GM21737 (cell line): ENCODE measurements around the gene MT1A.
"Not testable (repeated sequence)": the region's sequence is repeated elsewhere in the genome, so short reads cannot be mapped to it uniquely, and the experiment has no call there.

Experiments used
- ATAC-seq: cut with Tn5 transposase; IDR thresholded peaks from one replicate; pipeline ENCODE4 v1.9.1; 2021; ENCODE audit warnings: mild to moderate bottlenecking, moderate library complexity; ENCODE audit not compliant: unreplicated experiment

The MT1A gene

DNA sequence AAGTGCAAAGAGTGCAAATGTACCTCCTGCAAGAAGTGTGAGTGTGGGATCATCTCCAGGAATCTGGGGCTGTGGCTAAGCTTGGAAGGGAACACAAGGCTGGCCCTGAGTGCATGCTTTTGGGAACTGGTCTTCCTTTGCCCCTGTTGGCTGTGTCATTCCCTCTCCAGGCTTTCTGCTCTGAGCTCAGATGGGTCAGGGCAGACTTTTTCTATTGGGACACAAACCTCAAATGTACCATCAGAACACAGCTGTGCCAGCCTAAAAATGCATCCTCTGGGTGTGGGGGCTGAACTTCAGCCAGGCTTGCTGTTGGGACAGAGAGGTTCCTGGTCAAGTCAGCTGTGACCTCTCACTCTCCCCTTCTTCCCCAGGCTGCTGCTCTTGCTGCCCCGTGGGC lies 14.1 kb downstream of the MT1A start:
- no peak for ATAC-seq

DNA sequence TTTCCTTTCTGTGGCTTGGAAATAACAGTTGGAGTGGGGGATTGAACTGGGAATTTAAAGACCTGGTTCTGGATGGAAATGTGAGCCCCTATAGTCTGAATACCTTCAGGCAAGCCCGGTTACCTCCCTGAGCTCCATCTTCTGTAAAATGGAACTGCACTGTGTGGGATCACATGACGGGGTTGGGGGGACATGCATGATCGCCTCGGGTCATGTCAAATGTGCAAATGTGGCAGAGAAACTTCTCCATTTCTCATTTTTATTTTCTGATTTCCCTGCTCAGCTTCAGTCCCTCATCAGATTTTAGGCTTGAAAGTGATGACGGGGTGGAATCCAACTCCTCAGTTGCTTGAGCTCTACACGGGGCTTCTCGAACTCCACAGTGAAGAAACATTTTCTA lies 14.8 kb downstream of the MT1A start:
- ATAC-seq: no peak

DNA sequence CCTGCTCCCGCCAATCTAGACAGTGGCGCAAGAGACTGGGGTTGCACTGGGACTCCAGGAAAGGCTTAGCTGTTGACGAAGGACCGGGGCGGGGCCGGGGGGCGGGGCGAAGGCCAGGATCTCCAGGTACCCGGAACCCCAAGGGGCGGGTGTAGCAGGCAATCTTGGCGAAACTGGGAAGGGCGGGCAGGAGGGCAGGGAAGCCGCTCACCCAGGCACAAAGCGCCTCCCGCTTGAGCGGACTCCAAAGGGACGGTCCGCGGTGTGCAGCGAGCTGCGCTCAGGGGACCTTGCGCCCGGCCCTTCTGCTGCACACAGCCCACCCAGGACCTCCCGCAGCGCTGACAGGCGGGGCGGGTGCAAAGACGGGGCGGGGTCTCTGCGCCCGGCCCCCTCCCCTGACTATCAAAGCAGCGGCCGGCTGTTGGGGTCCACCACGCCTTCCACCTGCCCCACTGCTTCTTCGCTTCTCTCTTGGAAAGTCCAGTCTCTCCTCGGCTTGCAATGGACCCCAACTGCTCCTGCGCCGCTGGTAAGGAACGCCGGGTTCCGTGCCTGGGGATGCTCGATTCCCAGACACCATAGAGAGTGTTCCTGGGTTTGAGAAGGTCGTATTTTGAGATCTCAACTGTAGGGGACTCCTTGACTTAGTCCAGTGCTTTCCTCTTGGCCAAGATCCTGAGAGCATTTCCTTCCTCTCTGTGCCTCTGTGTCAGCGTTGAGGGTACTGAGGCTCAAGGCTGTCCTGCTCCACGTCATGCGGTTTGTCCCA lies 19.3 kb downstream of the MT1A start, which contains the start of gene MT1F:
TSS of gene MT1F (plus strand) at position 405 of the 772 bp plus-strand sequence. CDS start at position 505, 100 bp downstream.
- no peak for ATAC-seq

DNA sequence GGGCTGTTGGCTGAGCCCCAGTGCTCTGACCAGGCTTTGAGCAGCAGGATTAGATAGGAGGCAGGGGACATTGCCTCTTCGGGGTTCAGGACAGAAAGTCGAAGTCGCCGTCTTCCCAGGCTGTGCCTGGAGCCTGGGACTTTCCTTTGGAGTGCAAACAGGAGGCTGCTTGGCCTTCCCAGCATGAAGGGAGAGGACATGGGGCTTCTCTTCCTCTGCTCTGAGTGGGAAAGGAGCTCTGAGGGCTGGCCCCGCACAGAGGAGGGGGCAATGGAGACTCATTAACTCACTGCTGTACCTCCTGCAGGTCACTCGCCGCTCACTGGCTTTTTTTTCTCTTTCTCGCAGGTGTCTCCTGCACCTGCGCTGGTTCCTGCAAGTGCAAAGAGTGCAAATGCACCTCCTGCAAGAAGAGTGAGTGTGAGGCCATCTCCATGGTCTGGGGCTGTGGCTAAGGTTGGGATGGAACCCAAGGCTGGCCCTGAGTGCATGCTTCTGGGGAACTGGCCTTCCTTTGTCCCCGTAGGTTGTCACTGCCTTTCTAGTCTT lies 19.9 kb downstream of the MT1A start:
- ATAC-seq: no peak

DNA sequence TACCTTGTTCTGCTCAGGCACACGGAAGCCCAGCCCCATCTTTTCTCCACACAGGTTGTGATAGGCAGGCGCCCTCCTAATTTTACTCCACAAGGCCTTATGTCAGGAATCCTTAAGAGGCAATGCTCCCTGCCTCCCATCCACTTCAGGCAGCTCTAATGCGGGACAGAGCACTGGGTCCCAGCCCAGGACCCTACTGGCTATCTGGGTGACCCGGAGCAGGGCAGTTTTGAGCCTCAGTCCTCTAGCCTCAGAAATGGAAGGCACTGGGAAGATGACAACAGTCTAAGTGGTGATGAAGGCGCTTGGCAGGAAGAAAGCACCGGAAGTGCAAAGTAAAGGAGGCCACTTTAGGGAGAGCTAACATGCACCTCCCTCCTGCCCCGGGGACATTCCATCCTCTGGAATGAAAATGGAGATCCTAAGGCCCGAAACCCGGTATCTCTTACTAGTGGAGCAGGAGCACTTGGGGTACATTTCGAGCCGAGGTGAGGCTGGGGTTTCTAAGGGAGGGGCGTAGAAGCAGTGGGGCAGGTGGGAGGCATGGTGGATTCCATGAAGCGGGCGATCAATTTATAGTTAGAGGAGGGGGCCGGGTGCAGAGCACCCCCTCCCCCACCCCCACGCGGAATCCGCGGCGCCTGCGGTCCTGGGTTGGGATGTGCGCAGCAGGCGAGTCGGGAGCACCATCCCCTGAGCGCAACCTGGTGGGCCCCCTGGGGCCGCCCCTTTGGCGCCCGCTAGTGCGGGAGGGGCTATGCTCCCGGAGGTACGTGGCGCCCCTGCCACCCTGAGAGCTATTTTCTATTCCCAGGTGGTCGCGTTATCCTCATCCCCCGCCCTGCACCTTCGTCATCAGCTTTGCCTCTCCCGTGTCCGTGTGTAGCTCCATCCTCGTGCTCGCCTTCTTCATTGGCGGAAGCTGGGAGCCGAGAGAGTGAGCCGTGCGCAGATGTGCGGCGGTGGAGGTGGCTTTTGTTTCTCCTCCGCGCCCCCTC lies 24.2 kb downstream of the MT1A start:
- no peak for ATAC-seq

DNA sequence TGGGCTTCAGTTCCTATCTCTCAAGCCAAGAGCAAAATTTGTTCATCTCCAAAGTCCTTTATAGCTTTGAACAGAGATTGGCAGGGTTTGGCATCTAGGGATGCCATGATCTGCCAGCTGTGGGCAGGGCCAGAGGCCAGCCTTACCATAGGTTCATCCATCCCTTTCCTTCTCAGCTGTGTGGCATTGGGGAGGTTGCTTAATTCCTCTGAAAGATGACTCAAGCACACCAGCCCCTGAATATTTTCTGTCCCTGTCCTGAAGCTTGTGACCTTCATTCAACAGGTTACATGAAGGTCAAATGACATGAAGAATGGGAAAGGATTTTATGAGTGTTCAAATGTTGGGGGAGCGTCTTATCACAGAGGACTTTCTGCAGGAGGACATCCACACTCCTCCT lies 26.0 kb downstream of the MT1A start:
- no peak for ATAC-seq

DNA sequence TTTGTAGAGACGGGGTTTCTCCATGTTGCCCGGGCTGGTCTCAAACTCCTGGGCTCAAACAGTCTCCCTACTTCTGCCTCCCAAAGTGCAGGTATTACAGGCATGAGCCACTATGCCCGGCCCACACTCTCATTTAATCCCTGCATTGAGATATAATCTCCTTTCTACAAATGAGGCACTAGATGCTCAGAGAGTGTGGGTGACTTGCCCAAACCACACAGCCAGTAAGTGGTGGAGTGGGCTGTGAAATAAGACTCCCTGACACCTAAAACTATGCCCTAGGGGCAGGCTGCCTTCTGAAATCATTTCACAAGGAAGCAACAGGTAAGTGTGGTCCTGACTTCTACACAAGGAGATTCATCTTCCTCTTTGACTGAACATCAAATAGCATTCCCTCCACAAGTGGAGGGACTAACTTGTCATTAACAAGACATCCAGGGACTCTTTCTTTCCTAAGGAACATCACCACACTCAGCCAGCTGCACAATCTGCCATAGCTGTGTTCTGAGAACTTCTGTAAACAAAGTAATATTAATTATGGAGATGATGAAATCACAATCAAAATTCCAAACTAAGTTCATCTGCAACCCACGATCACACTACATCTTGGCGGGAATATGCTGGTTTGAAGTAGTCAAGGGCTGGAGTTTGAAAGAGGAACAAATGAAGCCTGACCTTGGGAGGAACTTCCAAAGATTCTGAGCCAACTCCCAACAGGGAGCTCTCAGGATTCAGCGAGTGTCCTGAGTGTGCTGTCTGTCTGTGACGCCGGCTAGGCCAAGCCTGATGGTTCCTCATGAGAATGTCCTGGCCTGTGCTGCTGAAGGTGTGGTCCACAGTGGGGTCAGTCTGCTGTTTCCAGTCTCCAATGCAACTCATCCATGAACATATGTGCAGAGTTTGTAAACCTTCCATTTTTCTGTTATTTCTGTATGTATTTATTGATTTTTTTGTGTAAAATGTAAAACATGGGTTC lies 27.1 kb downstream of the MT1A start:
- not testable (repeated sequence) for ATAC-seq

DNA sequence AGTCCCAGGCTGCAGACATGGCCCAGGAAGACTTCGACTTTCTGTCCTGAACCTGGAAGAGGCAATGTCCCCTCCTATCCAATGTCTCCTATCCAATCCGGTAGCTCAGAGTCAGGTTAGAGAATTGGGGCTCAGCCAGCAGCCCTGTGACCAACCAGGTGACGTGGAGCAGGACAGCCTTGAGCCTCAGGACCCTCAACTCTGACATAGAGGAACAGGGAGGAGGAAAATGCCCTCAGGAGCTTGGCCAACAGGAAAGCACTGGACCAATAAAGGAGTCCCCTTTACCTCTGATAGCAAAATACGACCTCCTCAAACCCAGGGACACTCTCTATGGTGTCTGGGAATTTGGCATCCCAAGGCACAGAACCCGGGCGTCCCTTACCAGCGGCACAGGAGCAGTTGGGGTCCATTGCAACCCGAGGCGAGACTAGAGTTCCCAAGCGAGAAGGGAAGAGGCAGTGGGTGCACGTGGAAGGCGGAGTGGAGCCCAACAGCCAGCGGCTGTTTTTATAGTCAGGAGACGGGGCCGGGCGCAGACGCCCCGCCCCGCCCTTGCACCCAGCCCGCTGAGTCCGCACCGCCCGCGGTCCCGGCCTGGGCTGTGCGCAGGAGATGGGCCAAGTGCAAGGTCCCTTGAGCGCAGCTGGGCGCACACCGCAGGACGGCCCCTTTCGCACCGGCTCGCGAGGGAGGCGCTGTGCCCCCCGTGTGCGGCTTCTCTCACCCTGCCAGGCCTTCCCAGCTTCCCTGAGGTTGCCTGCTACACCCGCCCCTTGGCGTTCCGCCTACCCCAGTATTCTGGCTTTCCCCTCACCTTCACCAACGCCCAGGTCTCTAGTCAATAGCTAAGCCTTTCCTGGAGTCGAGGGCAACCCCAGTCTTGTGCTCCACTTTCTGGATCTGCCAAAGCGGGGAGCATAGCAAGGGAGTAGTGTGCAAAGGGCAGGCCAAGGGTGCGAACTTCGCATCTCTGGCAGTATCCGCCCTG lies 29.4 kb downstream of the MT1A start, which contains the start of gene MT1G:
TSS of gene MT1G (minus strand) at position 485 of the 991 bp plus-strand sequence. CDS start at position 413, 72 bp downstream.
- no peak for ATAC-seq

DNA sequence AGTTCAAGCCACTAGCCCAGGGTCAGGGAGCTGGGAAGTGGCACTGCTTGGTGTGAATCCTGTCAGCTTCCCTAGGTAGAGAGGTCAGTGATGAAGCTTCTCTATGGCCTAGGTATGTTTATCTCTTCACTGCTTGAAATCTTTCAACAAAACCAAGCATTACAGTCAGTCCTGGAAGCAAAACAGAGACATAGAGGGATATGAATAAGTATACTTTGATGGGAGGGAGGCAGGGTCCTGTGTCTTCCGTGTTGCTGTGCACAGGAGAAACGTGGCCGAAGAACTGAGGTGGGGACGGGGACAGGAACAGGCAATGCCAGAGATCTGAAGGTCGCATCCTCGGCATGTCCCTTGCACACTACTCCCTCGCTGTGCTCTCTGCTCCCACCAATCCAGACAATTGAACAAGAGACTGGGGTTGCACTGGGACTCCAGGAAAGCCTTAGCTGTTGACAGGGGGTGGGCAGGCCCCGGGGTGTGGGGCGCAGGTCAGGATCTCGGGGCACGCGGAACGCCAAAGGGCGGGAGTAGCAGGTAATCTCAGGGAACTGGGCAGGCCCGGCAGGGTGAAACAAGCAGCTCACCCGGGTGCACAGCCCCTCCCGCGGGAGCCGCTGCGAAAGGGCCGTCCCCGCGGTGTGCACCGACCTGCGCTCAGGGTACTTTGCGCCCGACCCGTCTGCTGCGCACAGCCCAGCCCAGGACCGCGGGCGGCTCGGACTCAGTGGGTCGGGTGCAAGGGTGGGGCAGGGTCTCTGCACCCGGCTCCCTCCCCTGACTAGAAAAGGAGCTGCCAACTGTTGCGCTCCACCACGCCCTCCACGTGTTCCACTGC lies 30.8 kb downstream of the MT1A start, which contains the start of gene MT1H:
TSS of gene MT1H (plus strand) at position 810 of the 835 bp plus-strand sequence. CDS start 71 bp downstream, outside the sequence.
- ATAC-seq: no peak

DNA sequence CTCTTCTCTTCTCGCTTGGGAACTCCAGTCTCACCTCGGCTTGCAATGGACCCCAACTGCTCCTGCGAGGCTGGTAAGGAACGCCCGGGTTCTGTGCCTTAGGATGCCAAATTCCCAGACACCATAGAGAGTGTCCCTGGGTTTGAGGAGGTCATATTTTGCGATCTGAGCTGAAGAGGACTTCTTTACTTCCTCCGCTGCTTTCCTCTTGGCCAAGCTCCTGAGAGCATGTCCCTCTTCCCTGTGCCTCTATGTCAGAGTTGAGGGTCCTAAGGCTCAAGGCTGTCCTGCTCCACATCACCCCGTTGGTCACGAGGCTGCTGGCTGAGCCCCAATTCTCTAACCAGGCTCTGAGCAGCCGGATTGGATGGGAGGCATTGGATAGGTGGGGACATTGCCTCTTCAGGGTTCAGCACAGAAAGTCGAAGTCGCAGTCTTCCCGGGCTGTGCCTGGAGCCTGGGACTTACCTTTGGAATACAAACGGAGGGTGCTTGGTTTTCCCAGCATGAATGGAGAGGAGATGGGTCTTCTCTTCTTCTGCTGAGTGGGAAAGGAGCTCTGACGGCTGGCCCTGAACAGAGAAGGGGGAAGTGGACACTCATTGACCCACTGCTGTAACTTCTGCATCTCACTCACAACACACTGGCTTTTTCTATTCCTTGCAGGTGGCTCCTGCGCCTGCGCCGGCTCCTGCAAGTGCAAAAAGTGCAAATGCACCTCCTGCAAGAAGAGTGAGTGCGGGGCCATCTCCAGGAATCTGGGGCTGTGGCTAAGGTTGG lies 31.6 kb downstream of the MT1A start:
- ATAC-seq: no peak

DNA sequence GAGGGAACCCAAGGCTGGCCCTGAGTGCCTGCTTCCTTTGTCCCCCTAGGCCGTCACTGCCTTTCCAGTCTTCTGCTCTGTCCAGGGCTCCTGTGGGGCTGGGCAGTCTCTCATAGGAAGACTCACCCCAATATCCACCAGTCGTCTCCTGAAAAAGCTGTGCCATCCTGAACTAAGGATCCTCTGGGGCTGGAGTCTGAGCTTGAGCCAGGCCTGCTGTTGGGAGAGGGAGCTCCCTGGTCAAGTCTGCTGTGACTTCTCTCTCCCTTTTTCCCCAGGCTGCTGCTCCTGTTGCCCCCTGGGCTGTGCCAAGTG lies 32.1 kb downstream of the MT1A start:
- no peak for ATAC-seq

DNA sequence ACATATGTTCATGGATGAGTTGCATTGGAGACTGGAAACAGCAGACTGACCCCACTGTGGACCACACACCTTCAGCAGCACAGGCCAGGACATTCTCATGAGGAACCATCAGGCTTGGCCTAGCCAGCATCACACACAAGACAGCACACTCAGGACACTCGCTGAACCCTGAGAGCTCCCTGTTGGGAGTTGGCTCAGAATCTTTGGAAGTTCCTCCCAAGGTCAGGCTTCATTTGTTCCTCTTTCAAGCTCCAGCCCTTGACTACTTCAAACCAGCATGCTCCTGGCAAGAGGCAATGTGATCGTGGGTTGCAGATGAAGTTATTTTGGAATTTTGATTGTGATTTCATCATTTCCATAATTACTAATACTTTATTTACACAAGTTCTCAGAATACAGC lies 33.2 kb downstream of the MT1A start:
- ATAC-seq: not testable (repeated sequence)

DNA sequence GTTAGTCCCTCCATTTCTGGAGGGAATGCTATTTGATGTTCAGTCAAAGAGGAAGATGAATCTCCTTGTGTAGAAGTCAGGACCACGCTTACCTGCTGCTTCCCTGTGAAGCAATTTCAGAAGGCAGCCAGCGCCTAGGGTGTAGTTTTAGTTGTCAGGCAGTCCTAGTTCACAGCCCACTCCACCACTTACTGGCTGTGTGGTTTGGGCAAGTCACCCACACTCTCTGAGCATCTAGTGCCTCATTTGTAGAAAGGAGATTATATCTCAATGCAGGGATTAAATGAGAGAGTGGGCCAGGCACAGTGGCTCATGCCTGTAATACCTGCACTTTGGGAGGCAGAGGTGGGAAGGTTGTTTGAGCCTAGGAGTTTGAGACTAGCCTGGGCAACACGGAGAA lies 33.7 kb downstream of the MT1A start:
- ATAC-seq: not testable (repeated sequence)

DNA sequence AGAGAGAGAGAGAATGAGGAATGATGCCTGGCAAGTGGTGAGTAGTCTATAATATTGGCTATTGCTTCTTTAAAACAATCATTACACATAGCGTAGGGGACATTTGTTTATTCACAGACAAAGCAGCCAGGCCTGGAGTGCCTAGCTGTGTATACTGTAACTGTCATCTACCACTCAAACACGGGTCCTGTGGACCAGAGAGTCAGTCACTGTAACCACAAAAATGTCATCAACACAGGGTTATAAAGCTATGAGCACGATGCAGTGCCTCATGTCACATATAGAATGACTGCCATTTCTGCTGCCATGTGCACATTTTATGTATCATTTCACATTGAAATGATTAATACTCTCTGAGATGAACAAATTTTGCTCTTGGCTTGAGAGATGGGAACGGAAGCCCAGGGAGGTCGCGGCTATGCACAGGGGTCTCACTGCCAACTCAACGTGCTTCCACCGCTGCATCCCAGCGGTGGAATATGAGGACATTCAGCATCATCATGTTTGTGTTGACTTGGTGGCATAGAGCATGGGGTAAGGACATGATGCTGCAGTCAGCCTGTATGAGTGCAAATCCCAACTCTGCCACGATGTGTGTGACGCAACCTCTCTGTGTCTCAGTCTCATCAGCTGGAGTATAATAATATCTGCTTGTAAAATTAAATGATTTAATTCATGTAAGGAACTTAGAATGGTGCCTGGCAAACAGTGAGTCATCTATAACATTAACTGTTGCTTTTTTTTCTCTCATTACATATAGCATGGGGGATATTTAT lies 34.5 kb downstream of the MT1A start:
- no peak for ATAC-seq

DNA sequence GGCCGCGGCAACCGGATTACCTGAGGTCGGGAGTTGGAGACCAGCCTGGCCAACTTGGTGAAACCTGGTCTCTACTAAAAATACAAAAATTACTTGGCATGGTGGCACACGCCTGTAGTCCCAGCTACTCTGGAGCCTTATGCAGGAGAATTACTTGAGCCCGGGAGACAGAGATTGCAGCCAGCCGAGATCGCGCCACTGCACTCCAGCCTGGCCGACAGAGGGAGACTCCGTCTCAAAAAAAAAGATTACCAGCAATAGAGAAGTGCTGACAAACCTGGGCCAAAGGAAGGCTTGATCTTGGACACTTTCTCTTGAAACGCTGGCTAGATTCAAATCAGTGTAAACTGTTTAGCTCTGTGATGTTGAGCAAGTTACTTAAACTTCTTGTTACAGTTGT lies 35.5 kb downstream of the MT1A start:
- no peak for ATAC-seq

DNA sequence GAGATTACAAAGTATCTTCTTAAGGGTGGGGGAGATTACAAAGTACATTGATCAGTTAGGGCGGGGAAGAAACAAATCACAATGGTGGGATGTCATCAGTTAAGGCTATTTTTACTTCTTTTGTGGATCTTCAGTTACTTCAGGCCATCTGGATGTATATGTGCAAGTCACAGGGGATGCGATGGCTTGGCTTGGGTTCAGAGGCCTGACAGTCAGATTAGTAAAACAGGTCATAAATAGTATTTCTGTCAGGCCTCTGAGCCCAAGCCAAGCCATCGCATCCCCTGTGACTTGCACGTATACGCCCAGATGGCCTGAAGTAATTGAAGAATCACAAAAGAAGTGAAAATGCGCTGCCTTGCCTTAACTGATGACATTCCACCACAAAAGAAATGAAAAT lies 36.1 kb downstream of the MT1A start:
- not testable (repeated sequence) for ATAC-seq
